ENCODE measurements around the gene RASAL2. TPM values are rescaled to one million over a fixed set of nuclear protein-coding genes. Genes with fewer than 3 reads are reported as not detected.
"Not testable (repeated sequence)": the region's sequence is repeated elsewhere in the genome, so short reads cannot be mapped to it uniquely, and the experiment has no call there.

Gene RASAL2
- total and polyA plus RNA-seq, 4 donors: 1.9 to 37.3 (median 22.2) TPM

GRCh38 chr1:178379807-178380206 is 285.9 kb downstream of the RASAL2 start:
- intact Hi-C loops (cut with DNase I): no loop called here
- Histone ChIP-seq H3K4me3 (ENCODE audit: low read length in 2 of 2) (no peak overlapping the region), H3K9me3 (ENCODE audit: control insufficient read depth, low read length) (no peaks in the 10 kb centered on the region), H3K27ac (ENCODE audit: low read depth in 1 of 2, low read length in 2 of 2) (no peak overlapping the region), H3K4me1 (ENCODE audit: control insufficient read depth in 1 of 2, insufficient read depth in 2 of 2, low read length in 2 of 2) (no peaks in the 10 kb centered on the region), H3K27me3 (ENCODE audit: control insufficient read depth in 1 of 2, insufficient read depth in 2 of 2, low read length in 1 of 2) (no peaks in the 10 kb centered on the region), H3K36me3 (ENCODE audit: control insufficient read depth in 1 of 2, insufficient read depth in 2 of 2, low read length in 1 of 2) (no peaks in the 10 kb centered on the region)
- no peak for ATAC-seq (ENCODE audit: low FRiP score)
- WGBS, 2 donors: 68 to 69% methylated on average over 14 of the region's 14 CpGs
- no peak for DNase-seq

- Histone ChIP-seq H3K4me1 (ENCODE audit: control insufficient read depth in 1 of 2, insufficient read depth in 2 of 2, low read length in 2 of 2) (no peaks in the 10 kb centered on the region), H3K4me3 (ENCODE audit: low read length in 2 of 2) (no peak overlapping the region), H3K9me3 (ENCODE audit: control insufficient read depth, low read length) (no peaks in the 10 kb centered on the region), H3K36me3 (ENCODE audit: control insufficient read depth in 1 of 2, insufficient read depth in 2 of 2, low read length in 1 of 2) (no peaks in the 10 kb centered on the region), H3K27me3 (ENCODE audit: control insufficient read depth in 1 of 2, insufficient read depth in 2 of 2, low read length in 1 of 2) (no peaks in the 10 kb centered on the region), H3K27ac (ENCODE audit: low read depth in 1 of 2, low read length in 2 of 2) (no peak overlapping the region)
- WGBS, 2 donors: 96 to 100% methylated on average over 1 of the region's 1 CpG
- no peak for ATAC-seq (ENCODE audit: low FRiP score)
- DNase-seq: no peak
- intact Hi-C loops (cut with DNase I): no loop called here
Observed at GRCh38 chr1:178382372-178382771, 288.5 kb downstream of the RASAL2 start.

- H3K27ac ChIP-seq (ENCODE audit: low read depth in 1 of 2, low read length in 2 of 2): no peak overlapping the region
- H3K4me1 ChIP-seq (ENCODE audit: control insufficient read depth in 1 of 2, insufficient read depth in 2 of 2, low read length in 2 of 2): peaks cover 0 to 3% of the 10 kb centered on the region in 2 donors
- no peaks in the 10 kb centered on the region for H3K36me3 ChIP-seq (ENCODE audit: control insufficient read depth in 1 of 2, insufficient read depth in 2 of 2, low read length in 1 of 2)
- DNase-seq (no peak), ATAC-seq (ENCODE audit: low FRiP score) (no peak)
- H3K27me3 ChIP-seq (ENCODE audit: control insufficient read depth in 1 of 2, insufficient read depth in 2 of 2, low read length in 1 of 2): no peaks in the 10 kb centered on the region
- 99 to 100% methylated on average over 1 of the region's 1 CpG for WGBS, 2 donors
- H3K9me3 ChIP-seq (ENCODE audit: control insufficient read depth, low read length): no peaks in the 10 kb centered on the region
- H3K4me3 ChIP-seq (ENCODE audit: low read length in 2 of 2): no peak overlapping the region
- intact Hi-C loops (cut with DNase I): no loop called here
Observed at GRCh38 chr1:178385662-178386061, 291.8 kb downstream of the RASAL2 start.

GRCh38 chr1:178388418-178389145 is 294.7 kb downstream of the RASAL2 start:
- Histone ChIP-seq H3K27ac (ENCODE audit: low read depth in 1 of 2, low read length in 2 of 2) (no peak overlapping the region), H3K4me1 (ENCODE audit: control insufficient read depth in 1 of 2, insufficient read depth in 2 of 2, low read length in 2 of 2) (peaks cover 0 to 3% of the 10 kb centered on the region in 2 donors), H3K27me3 (ENCODE audit: control insufficient read depth in 1 of 2, insufficient read depth in 2 of 2, low read length in 1 of 2) (no peaks in the 10 kb centered on the region), H3K9me3 (ENCODE audit: control insufficient read depth, low read length) (no peaks in the 10 kb centered on the region), H3K36me3 (ENCODE audit: control insufficient read depth in 1 of 2, insufficient read depth in 2 of 2, low read length in 1 of 2) (no peaks in the 10 kb centered on the region), H3K4me3 (ENCODE audit: low read length in 2 of 2) (no peak overlapping the region)
- intact Hi-C loops (cut with DNase I): no loop called here
- 26 to 29% methylated on average over 6 of the region's 6 CpGs for WGBS, 2 donors
- ATAC-seq (ENCODE audit: low FRiP score) (no peak), DNase-seq (no peak)

- intact Hi-C loops (cut with DNase I): no loop called here
- Histone ChIP-seq H3K9me3 (ENCODE audit: control insufficient read depth, low read length) (no peaks in the 10 kb centered on the region), H3K36me3 (ENCODE audit: control insufficient read depth in 1 of 2, insufficient read depth in 2 of 2, low read length in 1 of 2) (no peaks in the 10 kb centered on the region), H3K27ac (ENCODE audit: low read depth in 1 of 2, low read length in 2 of 2) (no peak overlapping the region), H3K4me3 (ENCODE audit: low read length in 2 of 2) (no peak overlapping the region), H3K27me3 (ENCODE audit: control insufficient read depth in 1 of 2, insufficient read depth in 2 of 2, low read length in 1 of 2) (no peaks in the 10 kb centered on the region), H3K4me1 (ENCODE audit: control insufficient read depth in 1 of 2, insufficient read depth in 2 of 2, low read length in 2 of 2) (peaks cover 0 to 3% of the 10 kb centered on the region in 2 donors)
- ATAC-seq (ENCODE audit: low FRiP score) (no peak), DNase-seq (no peak)
Observed at GRCh38 chr1:178389441-178389840, 295.5 kb downstream of the RASAL2 start.

- ATAC-seq (ENCODE audit: low FRiP score); H3K27ac ChIP-seq (ENCODE audit: low read depth in 1 of 2, low read length in 2 of 2); H3K36me3 ChIP-seq (ENCODE audit: control insufficient read depth in 1 of 2, insufficient read depth in 2 of 2, low read length in 1 of 2); H3K4me1 ChIP-seq (ENCODE audit: control insufficient read depth in 1 of 2, insufficient read depth in 2 of 2, low read length in 2 of 2); H3K9me3 ChIP-seq (ENCODE audit: control insufficient read depth, low read length); intact Hi-C loops (cut with DNase I); H3K4me3 ChIP-seq (ENCODE audit: low read length in 2 of 2); H3K27me3 ChIP-seq (ENCODE audit: control insufficient read depth in 1 of 2, insufficient read depth in 2 of 2, low read length in 1 of 2); DNase-seq: not testable (repeated sequence)
- 76 to 89% methylated on average over 8 of the region's 8 CpGs for WGBS, 2 donors
Observed at GRCh38 chr1:178390280-178390679, 296.4 kb downstream of the RASAL2 start.

GRCh38 chr1:178393370-178393769 is 299.5 kb downstream of the RASAL2 start:
- ATAC-seq (ENCODE audit: low FRiP score): no peak
- peaks cover 0 to under 1% of the 10 kb centered on the region in 2 donors for H3K4me1 ChIP-seq (ENCODE audit: control insufficient read depth in 1 of 2, insufficient read depth in 2 of 2, low read length in 2 of 2)
- 89 to 92% methylated on average over 10 of the region's 10 CpGs for WGBS, 2 donors
- H3K4me3 ChIP-seq (ENCODE audit: low read length in 2 of 2): no peak overlapping the region
- no peak overlapping the region for H3K27ac ChIP-seq (ENCODE audit: low read depth in 1 of 2, low read length in 2 of 2)
- H3K9me3 ChIP-seq (ENCODE audit: control insufficient read depth, low read length): no peaks in the 10 kb centered on the region
- no peak for DNase-seq
- intact Hi-C loops (cut with DNase I): no loop called here
- H3K36me3 ChIP-seq (ENCODE audit: control insufficient read depth in 1 of 2, insufficient read depth in 2 of 2, low read length in 1 of 2): no peaks in the 10 kb centered on the region
- H3K27me3 ChIP-seq (ENCODE audit: control insufficient read depth in 1 of 2, insufficient read depth in 2 of 2, low read length in 1 of 2): no peaks in the 10 kb centered on the region

- no peak overlapping the region for H3K27ac ChIP-seq (ENCODE audit: low read depth in 1 of 2, low read length in 2 of 2)
- intact Hi-C loops (cut with DNase I): no loop called here
- no peak overlapping the region for H3K4me3 ChIP-seq (ENCODE audit: low read length in 2 of 2)
- ATAC-seq (ENCODE audit: low FRiP score): no peak
- DNase-seq: no peak
- no peaks in the 10 kb centered on the region for H3K9me3 ChIP-seq (ENCODE audit: control insufficient read depth, low read length)
- no peaks in the 10 kb centered on the region for H3K36me3 ChIP-seq (ENCODE audit: control insufficient read depth in 1 of 2, insufficient read depth in 2 of 2, low read length in 1 of 2)
- H3K27me3 ChIP-seq (ENCODE audit: control insufficient read depth in 1 of 2, insufficient read depth in 2 of 2, low read length in 1 of 2): no peaks in the 10 kb centered on the region
- no peaks in the 10 kb centered on the region for H3K4me1 ChIP-seq (ENCODE audit: control insufficient read depth in 1 of 2, insufficient read depth in 2 of 2, low read length in 2 of 2)
Observed at GRCh38 chr1:178396789-178397188, 302.9 kb downstream of the RASAL2 start.

GRCh38 chr1:178397678-178398077 is 303.8 kb downstream of the RASAL2 start:
- no peak for ATAC-seq (ENCODE audit: low FRiP score)
- WGBS, 2 donors: 88 to 94% methylated on average over 2 of the region's 2 CpGs
- Histone ChIP-seq H3K36me3 (ENCODE audit: control insufficient read depth in 1 of 2, insufficient read depth in 2 of 2, low read length in 1 of 2) (no peaks in the 10 kb centered on the region), H3K27me3 (ENCODE audit: control insufficient read depth in 1 of 2, insufficient read depth in 2 of 2, low read length in 1 of 2) (no peaks in the 10 kb centered on the region), H3K9me3 (ENCODE audit: control insufficient read depth, low read length) (no peaks in the 10 kb centered on the region), H3K27ac (ENCODE audit: low read depth in 1 of 2, low read length in 2 of 2) (no peak overlapping the region), H3K4me1 (ENCODE audit: control insufficient read depth in 1 of 2, insufficient read depth in 2 of 2, low read length in 2 of 2) (no peaks in the 10 kb centered on the region), H3K4me3 (ENCODE audit: low read length in 2 of 2) (no peak overlapping the region)
- intact Hi-C loops (cut with DNase I): no loop called here
- no peak for DNase-seq
